Neural progenitor cell (in vitro differentiated cells): Measurements from ENCODE around the gene AKR1A1.

Experiments used
- CTCF ChIP-seq: fragments of 200-600 bp; sonication (generic); IDR thresholded peaks from 2 replicates; pipeline ENCODE4 v1.5.1; 2017; ENCODE audit warnings: antibody characterized with exemption, mild to moderate bottlenecking
- EZH2 ChIP-seq: fragments of 200-600 bp; sonication (generic); IDR thresholded peaks from 2 replicates; pipeline ENCODE4 v1.6.1; 2017; ENCODE audit warnings: antibody characterized with exemption, mild to moderate bottlenecking, moderate library complexity
- EZH2phosphoT487 ChIP-seq: fragments of 200-600 bp; sonication (generic); IDR thresholded peaks from 2 replicates; pipeline ENCODE4 v1.6.1; 2017; ENCODE audit warnings: antibody characterized with exemption

GRCh38 chr1:45608175-45609156 is 57.8 kb downstream of the AKR1A1 start:
- TF ChIP-seq CTCF (no peak), EZH2phosphoT487 (no peak), EZH2 (no peak)
